Prostate gland (tissue), 2 donors: ENCODE results near the gene AK9.

Experiments used
- CTCF ChIP-seq, 4 experiments: fragments of 200-600 bp in 2 of 4; fragments of 450-650 bp in 2 of 4; sonication (generic) in 2 of 4; IDR thresholded peaks; 1 replicate in 3 of 4; 2 replicates in 1 of 4; pipeline ENCODE4 v1.5.1; 2016 to 2019; ENCODE audit warnings: antibody characterized with exemption in 4 of 4, mild to moderate bottlenecking in 2 of 4, moderate library complexity in 2 of 4
- POLR2AphosphoS5 ChIP-seq: sonication (generic); formaldehyde crosslinking; IDR thresholded peaks from one replicate; pipeline ENCODE4 v1.6.1; 2017; ENCODE audit warnings: antibody characterized with exemption

GRCh38 chr6:109623288-109623687 lies 67.7 kb downstream of the AK9 start:
- no peak for TF ChIP-seq POLR2AphosphoS5
- TF ChIP-seq CTCF (IDR thresholded peaks at IDR 0.05), result no peak
